Parietal lobe (tissue), 2 donors: ENCODE results near the gene PRSS33. TPM values are rescaled to one million over a fixed set of nuclear protein-coding genes. Genes with fewer than 3 reads are reported as not detected.

Experiments used
- small RNA-seq: library from RNA; depleted of rRNA; stranded (forward); fragments of <200 nt; gene quantifications from one replicate; pipeline ENCODE3, GENCODE V24; 2014; ENCODE audit warnings: low replicate concordance
- total RNA-seq: library from RNA; depleted of rRNA; stranded (reverse); fragments of >200 nt; gene quantifications from one replicate; pipeline ENCODE4 v1.2.3, GENCODE V29; 2014

The PRSS33 gene, protein sequence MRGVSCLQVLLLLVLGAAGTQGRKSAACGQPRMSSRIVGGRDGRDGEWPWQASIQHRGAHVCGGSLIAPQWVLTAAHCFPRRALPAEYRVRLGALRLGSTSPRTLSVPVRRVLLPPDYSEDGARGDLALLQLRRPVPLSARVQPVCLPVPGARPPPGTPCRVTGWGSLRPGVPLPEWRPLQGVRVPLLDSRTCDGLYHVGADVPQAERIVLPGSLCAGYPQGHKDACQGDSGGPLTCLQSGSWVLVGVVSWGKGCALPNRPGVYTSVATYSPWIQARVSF
- not detected for total RNA-seq

DNA sequence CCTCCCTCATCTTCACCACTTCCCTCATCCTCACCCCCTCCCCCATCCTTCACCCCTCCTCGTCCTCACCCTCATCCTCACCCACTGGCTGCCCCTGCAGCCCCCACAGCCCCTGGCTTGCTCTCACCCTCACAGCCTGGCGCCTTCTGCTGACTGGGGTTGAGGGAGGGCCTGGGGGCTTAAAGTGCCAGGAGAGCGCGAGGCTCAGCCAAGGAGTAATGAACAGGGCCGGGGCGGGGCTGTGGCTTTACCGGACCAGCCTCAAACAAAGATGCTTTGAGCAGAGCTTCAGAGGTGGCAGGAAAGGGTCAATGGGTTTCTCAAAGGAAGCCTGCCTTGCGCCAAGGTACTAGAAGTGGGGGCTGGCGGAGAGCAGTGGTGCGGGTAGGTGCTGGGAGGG lies at the start of gene PRSS33:
Gene PRSS33, minus strand, starts transcription at position 155 of the 400 bp plus-strand sequence. CDS start 1,013 bp downstream, outside the sequence.

DNA sequence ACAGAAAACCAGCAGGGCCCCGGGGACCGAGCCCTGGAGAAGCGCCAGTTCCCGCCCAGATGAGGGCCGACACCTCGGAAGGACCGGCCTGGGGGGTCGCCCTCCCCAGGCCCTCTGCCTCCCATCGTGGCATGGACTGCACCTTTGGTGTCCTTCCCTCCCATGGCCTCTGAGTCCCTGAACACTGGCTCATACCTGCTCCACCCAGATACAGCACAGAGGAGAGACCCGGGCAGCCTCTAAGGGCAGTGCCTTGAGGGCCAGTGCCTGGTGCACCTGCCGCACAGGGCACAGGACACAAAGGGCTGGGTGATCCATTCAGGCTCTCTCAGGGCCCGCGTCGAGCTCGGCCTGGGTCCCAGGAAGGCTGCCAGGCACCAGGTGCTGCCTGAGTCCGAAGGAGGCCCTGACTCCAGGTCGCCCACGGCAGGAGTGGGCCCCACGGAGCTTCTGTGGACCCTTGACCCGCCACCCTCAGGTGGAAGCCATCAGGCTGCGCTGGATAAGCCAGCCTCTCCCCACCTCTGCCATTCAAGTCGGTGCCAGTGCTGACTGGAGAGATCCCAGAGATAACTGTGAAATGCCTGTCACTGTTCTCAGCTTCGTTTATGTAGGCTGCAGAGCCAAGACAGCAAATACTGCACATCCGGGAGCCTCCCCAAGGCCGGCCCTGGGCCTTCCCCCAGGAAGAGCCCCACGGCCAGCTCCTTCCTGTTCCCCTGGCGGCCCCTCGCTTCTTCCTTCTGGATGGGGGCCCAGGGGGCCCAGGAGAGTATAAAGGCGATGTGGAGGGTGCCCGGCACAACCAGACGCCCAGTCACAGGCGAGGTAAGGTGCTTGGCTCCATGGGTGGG lies 42.4 kb upstream of the PRSS33 start, which contains the start of gene ZG16B:
Gene ZG16B, plus strand, starts transcription at position 803 of the 854 bp plus-strand sequence. CDS start 139 bp downstream, outside the sequence.

DNA sequence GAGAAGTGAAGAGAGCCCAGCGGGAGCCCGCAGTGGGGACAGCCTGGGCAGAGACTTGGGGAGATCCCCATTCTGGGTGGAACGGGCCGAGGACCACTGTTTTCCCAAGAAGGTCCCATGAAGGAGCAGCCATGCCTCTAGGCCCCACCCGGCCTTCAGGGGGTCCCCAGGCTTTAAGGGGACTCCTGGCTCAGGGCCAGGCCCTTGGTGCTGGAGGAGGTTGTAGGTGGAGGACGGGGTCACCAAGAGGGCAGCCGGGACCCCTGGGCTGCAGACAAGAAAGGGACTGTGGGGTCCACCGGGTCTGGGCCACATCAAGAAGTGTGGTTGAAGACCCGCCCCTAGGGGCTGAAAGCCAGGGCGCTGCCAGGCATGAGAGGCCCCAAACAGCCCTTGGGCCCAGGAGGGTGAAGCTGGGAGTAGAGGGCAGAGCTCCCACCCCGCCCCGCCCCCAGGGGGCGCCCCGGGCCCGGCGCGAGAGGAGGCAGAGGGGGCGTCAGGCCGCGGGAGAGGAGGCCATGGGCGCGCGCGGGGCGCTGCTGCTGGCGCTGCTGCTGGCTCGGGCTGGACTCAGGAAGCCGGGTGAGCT lies 29.5 kb upstream of the PRSS33 start, which contains the start of gene PRSS21:
Gene PRSS21, plus strand, starts transcription at position 487 of the 589 bp plus-strand sequence. Its CDS starts 32 bp downstream, at position 519.

DNA sequence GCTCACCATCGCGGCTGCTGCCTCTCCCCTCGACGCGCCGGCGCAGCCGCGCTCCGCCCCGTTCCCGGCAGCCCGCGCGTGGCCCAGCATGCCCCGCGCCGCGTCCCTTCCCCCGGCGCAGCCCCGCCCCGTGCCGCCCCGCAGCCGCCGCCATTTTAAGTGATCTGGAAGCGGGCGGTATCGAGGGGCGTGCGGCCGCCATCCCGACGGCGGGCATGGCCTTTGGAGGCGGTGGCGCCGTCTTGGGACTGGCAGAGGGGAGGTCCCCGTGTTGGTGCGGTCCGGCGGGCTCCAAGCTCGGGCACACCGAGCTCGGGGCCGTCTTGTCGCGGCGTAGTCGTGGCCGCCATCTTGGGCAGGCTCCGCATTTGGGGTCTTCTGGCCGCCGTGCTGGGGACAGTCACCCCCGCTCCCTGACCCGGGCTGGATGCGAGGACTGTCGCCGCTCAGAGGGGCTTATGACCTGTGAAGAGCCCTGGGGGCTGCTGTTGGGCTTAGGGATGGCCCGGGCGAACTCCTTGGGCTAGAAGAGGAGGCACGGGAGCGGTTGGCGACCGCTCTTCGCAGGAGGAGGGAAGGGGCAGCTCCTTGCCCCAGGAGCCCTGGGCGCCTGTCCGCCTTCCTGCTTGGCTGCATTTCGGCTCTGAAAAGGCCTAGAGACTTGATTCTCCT lies 10.0 kb downstream of the PRSS33 start, which contains the start of gene ELOB:
Gene ELOB, minus strand, starts transcription at position 50 of the 672 bp plus-strand sequence. Its CDS starts 41 bp downstream, at position 9.

DNA sequence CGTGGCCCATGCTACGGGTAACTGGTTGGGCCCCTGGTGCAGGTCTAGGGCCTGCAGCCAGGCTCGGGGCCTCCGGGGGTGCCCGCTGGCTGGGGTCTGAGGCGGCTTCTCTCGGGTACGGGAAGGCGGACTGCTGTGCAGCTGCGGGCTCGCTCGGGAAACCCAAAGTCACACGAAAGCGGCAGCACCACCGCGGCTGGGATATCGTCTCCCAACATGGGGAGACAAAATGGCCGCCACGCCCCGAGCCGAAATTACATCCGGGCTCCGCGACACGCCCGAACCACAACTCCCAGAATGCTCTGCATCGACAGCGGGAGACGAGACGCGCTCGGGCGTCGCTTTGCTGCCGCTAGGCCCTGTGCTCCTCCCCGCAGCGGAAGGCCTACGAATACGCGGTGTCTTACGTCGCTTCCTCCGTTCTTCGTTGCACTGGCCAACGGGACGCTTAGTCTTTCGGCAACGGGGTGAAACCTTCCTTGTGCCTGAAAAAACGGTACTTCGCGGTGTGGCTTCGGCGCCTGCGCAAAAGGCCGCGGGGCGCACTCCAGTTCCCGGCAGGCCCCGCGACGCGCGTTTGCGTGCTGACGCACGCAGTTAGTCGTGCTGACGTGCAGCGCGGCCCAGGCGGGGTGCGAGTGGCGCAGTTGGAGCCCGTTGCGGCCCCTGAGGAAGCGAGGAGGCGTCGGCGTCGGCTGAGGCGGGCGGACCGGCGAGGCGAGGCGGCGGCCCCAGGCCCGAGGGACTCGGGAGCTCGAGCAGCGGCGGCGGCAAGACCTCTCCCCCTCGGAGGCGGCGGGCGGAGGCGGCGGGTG lies 35.1 kb downstream of the PRSS33 start, which contains the start of gene SRRM2:
Gene SRRM2, plus strand, starts transcription at position 604 of the 815 bp plus-strand sequence. CDS start 3,727 bp downstream, outside the sequence.

Small RNA genes lying within 50 kb of the gene (small RNA-seq; reads per million reads assigned to genes)
- not detected for gene SNORA3C

Other genes starting within 250 kb of the PRSS33 start
- gene PDPK1, start 249.5 kb downstream of the PRSS33 start, total RNA-seq: 34.1 TPM
- gene KCTD5, start 105.0 kb downstream of the PRSS33 start, total RNA-seq: 27.9 TPM
- gene PRSS27, start 67.3 kb downstream of the PRSS33 start, total RNA-seq: 6.3 TPM
- gene SRRM2, start 34.9 kb downstream of the PRSS33 start, total RNA-seq: 135 TPM
- 82.9 TPM for gene ELOB, start 10.3 kb downstream of the PRSS33 start, total RNA-seq
- gene PRSS41, start 10.9 kb upstream of the PRSS33 start, total RNA-seq: not detected
- gene PRSS21, start 29.7 kb upstream of the PRSS33 start, total RNA-seq: not detected
- gene ZG16B, start 42.7 kb upstream of the PRSS33 start, total RNA-seq: not detected
- gene PRSS22, start 70.6 kb upstream of the PRSS33 start, total RNA-seq: not detected
- 39.4 TPM for gene FLYWCH2, start 95.7 kb upstream of the PRSS33 start, total RNA-seq
- gene FLYWCH1, start 124.4 kb upstream of the PRSS33 start, total RNA-seq: 25.0 TPM
- gene KREMEN2, start 176.7 kb upstream of the PRSS33 start, total RNA-seq: not detected
- 20.3 TPM for gene PAQR4, start 181.8 kb upstream of the PRSS33 start, total RNA-seq
- 5.9 TPM for gene PKMYT1, start 192.9 kb upstream of the PRSS33 start, total RNA-seq
- gene CLDN9, start 225.4 kb upstream of the PRSS33 start, total RNA-seq: not detected
- 0.63 TPM for gene CLDN6, start 230.6 kb upstream of the PRSS33 start, total RNA-seq
- gene TNFRSF12A, start 232.8 kb upstream of the PRSS33 start, total RNA-seq: not detected
- gene HCFC1R1, start 236.4 kb upstream of the PRSS33 start, total RNA-seq: 17.2 TPM
- 4.4 TPM for gene THOC6, start 236.5 kb upstream of the PRSS33 start, total RNA-seq
- gene BICDL2, start 249.4 kb upstream of the PRSS33 start, total RNA-seq: 0.31 TPM